Activated naive CD4-positive, alpha-beta T cell treated with anti-CD3 and anti-CD28 coated beads, Interleukin-2, amount 50 U/mL, for 72 hours (primary cell): ENCODE results near the gene CTNNBL1. TPM values are rescaled to one million over a fixed set of nuclear protein-coding genes. Genes with fewer than 3 reads are reported as not detected.

Experiments
- ATAC-seq, 2 donors: fragments of 150-1000 bp; cut with Tn5 transposase; 2 replicates each; pipeline ENCODE4 v1.10.0; 2021; ENCODE audit warnings: mild to moderate bottlenecking in 2 of 2, moderate library complexity in 2 of 2
- DNase-seq, 2 donors: peaks; one replicate each; pipeline ENCODE4 v3.0.0; 2021 to 2022; ENCODE audit warnings: low spot score in 2 of 2
- H3K27ac Mint-ChIP-seq, 2 donors: one replicate each; pipeline ENCODE4 v1.8.0; 2022; ENCODE audit warnings: mild to moderate bottlenecking in 2 of 2, mixed read lengths in 2 of 2
- H3K36me3 Mint-ChIP-seq, 2 donors: one replicate each; pipeline ENCODE4 v1.8.0; 2022; ENCODE audit warnings: mixed read lengths in 2 of 2
- H3K9me3 Mint-ChIP-seq, 2 donors: one replicate each; pipeline ENCODE4 v1.8.0; 2022; ENCODE audit warnings: mixed read lengths in 2 of 2
- total RNA-seq, 2 donors: library from RNA; stranded (reverse); gene quantifications; one replicate each; pipeline ENCODE4 v1.2.3, GENCODE V29; 2022

Gene CTNNBL1
- total RNA-seq, 2 donors from 2014 or later, result 68.9 to 79.4 TPM

DNA sequence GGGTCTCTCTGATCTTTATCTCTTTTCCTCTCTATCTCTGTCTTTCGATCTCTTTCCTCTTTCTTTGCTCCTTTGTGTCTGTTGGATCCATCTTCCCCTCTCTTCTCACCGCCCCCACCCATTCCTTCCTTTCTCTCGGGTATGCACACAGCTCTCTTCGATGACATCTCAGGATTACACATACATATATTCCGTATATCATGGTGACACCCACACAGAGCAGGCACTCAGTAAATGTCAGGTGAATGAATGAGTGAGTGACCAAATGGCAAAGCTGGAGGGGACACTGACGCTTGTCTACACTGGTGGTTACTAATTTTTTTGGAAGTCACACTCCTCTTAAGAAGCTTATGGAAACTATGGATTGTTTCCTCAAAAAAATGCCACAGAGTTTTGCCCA is 219.0 kb downstream of the CTNNBL1 start:
- ATAC-seq (peak; percentile 45 to 52), DNase-seq (no peak)
- Mint-ChIP-seq H3K36me3 (no peaks in the 10 kb centered on the region), H3K27ac (no peak overlapping the region), H3K9me3 (no peaks in the 10 kb centered on the region)

DNA sequence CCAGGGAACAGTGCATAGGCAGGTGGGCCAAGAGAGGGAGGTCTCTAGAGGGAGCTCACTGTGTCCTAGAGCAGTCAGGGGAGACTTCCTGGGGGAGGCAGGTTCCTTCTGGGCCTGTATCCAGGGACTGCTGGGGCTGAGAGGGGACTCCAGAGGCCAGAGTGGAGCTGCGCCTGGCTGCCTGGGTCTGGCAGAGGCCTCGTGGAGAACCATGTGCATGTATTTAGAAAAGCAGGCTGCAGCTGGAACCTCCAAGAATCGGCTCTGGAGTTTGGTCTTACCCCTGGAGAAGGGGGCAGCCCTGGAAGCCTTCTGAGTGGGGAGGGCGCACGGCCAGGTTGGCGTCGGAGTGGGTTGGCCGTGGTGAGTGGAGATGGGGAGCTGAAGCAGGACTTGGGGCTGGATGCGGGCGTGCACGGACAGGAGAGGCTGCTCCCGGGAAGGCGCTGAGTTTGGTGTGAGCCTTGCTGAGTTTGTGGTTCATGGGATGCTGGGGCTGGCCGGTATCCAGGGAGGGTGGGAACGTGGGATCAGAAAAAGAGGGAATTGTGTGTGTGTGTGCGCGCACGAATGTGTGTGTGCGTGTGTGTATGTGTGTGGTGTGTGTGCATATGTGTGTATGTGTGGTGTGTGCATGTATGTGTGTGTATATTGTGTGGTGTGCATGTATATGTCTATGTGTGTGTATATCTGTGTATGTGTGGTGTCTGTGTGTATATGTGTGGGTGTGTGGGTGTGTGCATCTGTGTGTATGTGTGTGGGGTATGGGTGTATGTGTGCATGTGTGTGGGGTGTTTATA is 219.9 kb downstream of the CTNNBL1 start:
- ATAC-seq, result no peak
- DNase-seq, result no peak
- H3K9me3 Mint-ChIP-seq, result no peaks in the 10 kb centered on the region
- no peaks in the 10 kb centered on the region for H3K36me3 Mint-ChIP-seq
- H3K27ac Mint-ChIP-seq, result peak overlapping the region in 1 of 2 donors; percentile 15

GRCh38 chr20:37914367-37914671 is 220.5 kb downstream of the CTNNBL1 start:
- peak overlapping the region in 1 of 2 donors; percentile 67 for H3K27ac Mint-ChIP-seq
- H3K36me3 Mint-ChIP-seq, result no peaks in the 10 kb centered on the region
- no peaks in the 10 kb centered on the region for H3K9me3 Mint-ChIP-seq

DNA sequence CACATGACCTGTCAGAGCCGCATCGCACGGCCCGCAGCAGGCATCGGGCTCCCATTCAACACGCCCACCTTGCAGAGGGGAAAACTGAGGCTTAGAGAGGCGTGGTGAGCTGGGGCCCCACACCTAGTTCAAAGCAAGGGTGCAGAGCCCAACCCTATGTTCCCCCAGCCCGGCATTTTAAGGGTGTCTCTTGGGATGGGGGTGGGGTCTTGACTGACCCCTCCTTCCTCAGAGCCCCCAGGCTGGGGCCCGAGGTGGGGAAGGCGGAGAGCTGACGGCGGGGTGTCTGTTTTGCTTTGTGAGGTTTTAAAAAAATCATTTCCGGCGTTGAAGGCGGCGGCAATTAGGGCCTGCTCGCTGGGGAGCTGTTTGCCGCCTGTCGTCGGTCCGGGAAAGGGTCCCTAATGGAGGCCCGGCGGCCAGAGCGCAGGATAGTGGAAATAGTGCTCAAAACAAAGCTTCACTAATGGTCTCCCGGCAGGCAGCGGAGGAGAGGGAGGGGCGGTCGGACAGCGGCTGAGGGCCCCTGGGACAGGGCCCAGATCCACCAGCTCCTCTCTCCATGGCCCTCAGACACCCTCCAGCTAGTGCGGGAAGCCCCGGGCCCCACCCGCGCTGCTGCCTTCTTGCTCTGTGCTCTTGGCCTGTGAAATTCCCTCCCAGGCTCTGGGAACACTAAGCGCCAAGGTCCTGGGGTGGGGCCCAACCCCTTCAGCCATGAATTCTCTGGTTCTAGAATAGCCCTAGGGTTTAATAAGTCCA is 221.0 kb downstream of the CTNNBL1 start:
- ATAC-seq (peak; percentile 16 to 42), DNase-seq (no peak)
- Mint-ChIP-seq H3K27ac (peak overlapping the region; percentile 67 to 89), H3K36me3 (no peaks in the 10 kb centered on the region), H3K9me3 (no peaks in the 10 kb centered on the region)

More at GRCh38 chr20:37914367-37914671, 220.5 kb downstream of the CTNNBL1 start:
- DNase-seq (no peak), ATAC-seq (no peak)

- H3K9me3 Mint-ChIP-seq, result no peaks in the 10 kb centered on the region
- DNase-seq (no peak), ATAC-seq (no peak)
- no peak overlapping the region for H3K27ac Mint-ChIP-seq
- H3K36me3 Mint-ChIP-seq, result no peaks in the 10 kb centered on the region
Measured at GRCh38 chr20:37915434-37915787, 221.6 kb downstream of the CTNNBL1 start.

DNA sequence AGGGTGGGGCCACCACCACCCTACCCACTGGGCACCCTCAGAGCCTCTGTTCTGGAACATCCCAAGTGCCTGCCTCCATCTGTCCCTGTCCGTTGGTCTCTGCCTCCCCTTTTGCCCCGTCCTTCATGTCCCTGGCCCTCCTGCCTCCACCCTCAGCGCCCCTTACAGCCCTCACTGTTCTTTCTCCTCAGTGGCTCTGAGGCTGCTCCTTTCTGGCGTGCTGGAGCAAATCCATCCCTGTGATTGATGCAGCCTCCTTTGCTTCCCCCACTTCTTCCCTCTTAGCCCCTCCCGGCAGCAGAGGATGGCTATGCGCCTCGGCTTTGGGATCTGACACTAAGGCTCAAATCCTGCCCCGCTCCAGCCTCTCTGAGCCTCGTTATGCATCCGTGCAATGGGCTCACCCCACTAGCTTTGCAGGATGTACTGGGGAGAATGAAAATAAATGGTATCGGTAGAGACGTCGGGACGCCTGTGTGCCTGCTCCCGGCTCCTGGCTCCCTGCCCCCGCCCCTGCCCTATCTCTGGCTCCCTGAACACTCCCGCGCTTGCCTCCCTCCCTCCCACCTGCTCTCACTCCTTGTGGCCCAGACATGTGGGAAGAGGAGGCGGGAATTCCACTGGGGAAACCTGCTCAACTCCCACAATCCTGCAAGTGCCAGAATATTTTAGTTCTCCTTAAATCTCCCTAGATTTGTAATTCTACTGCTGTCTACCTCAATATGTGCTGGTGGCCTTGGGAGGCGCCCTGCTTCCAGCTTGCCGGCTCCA is 222.2 kb downstream of the CTNNBL1 start:
- Mint-ChIP-seq H3K27ac (no peak overlapping the region), H3K9me3 (no peaks in the 10 kb centered on the region), H3K36me3 (no peaks in the 10 kb centered on the region)
- DNase-seq (no peak), ATAC-seq (no peak)

- H3K27ac Mint-ChIP-seq, result no peak overlapping the region
- no peaks in the 10 kb centered on the region for H3K36me3 Mint-ChIP-seq
- no peak for ATAC-seq
Measured at GRCh38 chr20:37917461-37917860, 223.6 kb downstream of the CTNNBL1 start.

GRCh38 chr20:37918035-37918434 is 224.2 kb downstream of the CTNNBL1 start:
- ATAC-seq, result no peak
- DNase-seq, result no peak
- H3K9me3 Mint-ChIP-seq, result no peaks in the 10 kb centered on the region
- no peak overlapping the region for H3K27ac Mint-ChIP-seq
- no peaks in the 10 kb centered on the region for H3K36me3 Mint-ChIP-seq

More at GRCh38 chr20:37917461-37917860, 223.6 kb downstream of the CTNNBL1 start:
- no peaks in the 10 kb centered on the region for H3K9me3 Mint-ChIP-seq
- DNase-seq, result no peak

DNA sequence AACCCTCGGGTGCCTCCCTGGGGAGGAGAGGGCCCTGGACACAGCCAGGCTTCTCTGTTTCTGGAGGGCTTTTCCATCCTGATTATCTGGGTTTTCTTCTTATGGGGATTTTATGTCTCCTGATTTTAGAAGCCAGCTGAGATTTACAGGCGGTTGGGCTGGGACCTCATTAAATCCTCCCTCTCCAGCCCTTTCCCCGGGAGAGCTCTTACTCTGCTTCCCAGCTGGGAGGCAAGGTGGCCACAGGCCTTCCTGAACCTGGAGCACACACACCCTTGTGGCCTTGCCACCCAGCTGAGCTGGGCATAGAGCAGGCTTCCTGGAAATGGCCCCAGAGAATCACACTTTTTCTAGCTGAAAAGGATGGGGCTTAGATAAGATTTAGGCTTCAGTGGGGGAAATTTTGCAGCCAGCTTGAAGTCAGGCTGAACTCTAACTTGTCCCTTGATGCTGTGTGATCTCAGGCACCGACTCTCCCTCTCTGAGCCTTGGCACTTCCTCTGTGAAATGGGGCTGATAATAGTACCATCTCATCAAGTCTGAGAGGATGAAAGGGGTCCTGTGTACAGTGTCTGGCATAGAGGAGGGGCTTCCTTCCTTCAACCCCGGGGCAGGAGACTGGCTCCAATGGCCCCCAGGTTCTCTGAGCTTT is 225.7 kb downstream of the CTNNBL1 start:
- Mint-ChIP-seq H3K36me3 (no peaks in the 10 kb centered on the region), H3K9me3 (no peaks in the 10 kb centered on the region), H3K27ac (no peak overlapping the region)
- DNase-seq, result no peak
- ATAC-seq, result no peak

DNA sequence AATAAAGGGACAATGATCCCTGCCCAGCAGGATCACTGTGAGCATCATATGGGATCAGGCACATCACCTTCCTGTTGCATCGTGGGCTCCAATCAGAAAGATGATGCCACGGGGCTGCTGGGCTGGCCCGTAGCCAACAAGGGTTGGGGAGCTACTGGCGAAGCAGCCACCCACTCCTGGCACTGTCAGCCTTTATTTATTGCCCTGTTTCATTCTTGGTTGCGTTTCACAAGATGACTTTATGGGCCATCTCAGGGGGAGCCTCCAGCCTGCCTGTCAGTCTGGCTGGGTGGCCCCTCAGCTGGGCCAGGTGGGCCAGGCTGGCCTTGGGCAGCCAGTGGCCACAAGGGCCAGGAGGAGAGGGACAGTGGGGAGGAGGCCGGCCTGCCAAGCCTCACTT is 226.4 kb downstream of the CTNNBL1 start:
- peak in 1 of 2 donors; percentile 37 for ATAC-seq
- no peak overlapping the region for H3K27ac Mint-ChIP-seq

GRCh38 chr20:37920679-37921322 is 227.0 kb downstream of the CTNNBL1 start:
- DNase-seq (no peak), ATAC-seq (no peak)
- Mint-ChIP-seq H3K9me3 (no peaks in the 10 kb centered on the region), H3K27ac (no peak overlapping the region), H3K36me3 (no peaks in the 10 kb centered on the region)

More for the DNA sequence above, 226.4 kb downstream of the CTNNBL1 start:
- no peak for DNase-seq
- Mint-ChIP-seq H3K36me3 (no peaks in the 10 kb centered on the region), H3K9me3 (no peaks in the 10 kb centered on the region)

DNA sequence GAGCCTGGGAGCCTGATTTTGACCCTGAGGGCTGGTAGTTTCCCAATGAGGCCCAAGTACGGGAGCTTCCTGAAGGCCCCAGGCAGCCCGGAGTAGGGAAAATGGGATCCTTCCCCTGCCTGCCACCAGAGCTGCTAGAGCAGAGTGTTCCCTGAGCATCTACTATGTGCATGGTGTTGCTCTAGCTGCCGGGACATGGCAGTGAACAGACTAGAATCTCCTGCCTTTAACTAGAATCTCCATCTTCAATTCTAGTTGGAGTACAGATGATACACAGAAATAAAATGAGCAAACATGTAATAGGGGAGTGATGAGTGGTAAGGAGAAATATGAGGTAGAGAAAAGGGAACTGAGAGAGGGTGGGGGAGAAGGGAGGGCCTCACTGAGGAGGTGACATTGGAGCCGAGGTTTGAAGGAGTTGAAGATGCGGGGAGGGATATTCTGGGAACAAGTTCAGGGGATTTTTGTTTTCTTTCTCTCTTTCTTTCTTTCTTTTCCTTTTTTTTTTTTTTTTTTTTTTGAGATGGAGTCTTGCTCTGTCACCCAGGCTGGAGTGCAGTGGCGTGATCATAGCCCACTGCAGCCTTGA is 227.6 kb downstream of the CTNNBL1 start:
- Mint-ChIP-seq H3K36me3 (no peaks in the 10 kb centered on the region), H3K27ac (no peak overlapping the region), H3K9me3 (no peaks in the 10 kb centered on the region)
- ATAC-seq (peak; percentile 45 to 73), DNase-seq (no peak)

Other genes starting within 250 kb of the CTNNBL1 start
- 1 to 10 TPM in 1 of 2 donors, under 1 TPM in 1; 0.93 to 2.1 TPM for gene NNAT, start 172.8 kb upstream of the CTNNBL1 start, total RNA-seq
- 10 to 100 TPM; 21.0 to 36.2 TPM for gene BLCAP, start 166.2 kb upstream of the CTNNBL1 start, total RNA-seq
- gene VSTM2L, start 209.1 kb downstream of the CTNNBL1 start, total RNA-seq, result under 1 TPM; 0.30 to 0.33 TPM